GM04503 (cell line): ENCODE results near the gene SYMPK.
"Not testable (repeated sequence)": the region's sequence is repeated elsewhere in the genome, so short reads cannot be mapped to it uniquely, and the experiment has no call there.

ENCODE experiments used
- DNase-seq: peaks from one replicate; pipeline ENCODE4 v3.0.0-alpha.2; 2012; ENCODE audit warnings: low read depth

Gene SYMPK

GRCh38 chr19:45804140-45804958 is 58.6 kb downstream of the SYMPK start:
- no peak for DNase-seq

- no peak for DNase-seq
Observed at GRCh38 chr19:45801603-45802175, 61.3 kb downstream of the SYMPK start.

DNA sequence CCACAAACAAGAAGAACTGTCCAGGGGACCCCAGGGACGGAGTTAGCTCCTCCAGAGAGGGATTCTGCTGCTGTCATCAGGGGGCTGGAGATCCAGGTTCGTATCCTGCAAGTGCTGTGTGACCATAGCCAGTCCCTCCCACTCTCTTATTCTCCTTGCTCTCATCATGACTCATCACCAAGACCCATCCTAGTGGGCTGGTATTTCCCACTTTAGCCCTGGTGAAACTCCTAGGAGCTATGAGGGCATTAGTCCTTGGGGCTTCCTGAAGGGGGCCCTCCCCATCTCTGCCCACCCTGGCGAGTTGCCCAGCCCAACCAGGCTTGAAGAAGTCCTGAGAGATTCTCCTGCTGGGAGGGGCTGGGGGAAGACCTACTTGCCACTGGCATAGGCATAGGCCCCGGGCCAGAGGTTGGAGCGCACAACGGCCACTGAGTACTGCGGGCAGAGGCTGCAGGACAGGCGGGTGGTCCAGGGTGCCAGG is 62.8 kb downstream of the SYMPK start:
- DNase-seq: no peak

DNA sequence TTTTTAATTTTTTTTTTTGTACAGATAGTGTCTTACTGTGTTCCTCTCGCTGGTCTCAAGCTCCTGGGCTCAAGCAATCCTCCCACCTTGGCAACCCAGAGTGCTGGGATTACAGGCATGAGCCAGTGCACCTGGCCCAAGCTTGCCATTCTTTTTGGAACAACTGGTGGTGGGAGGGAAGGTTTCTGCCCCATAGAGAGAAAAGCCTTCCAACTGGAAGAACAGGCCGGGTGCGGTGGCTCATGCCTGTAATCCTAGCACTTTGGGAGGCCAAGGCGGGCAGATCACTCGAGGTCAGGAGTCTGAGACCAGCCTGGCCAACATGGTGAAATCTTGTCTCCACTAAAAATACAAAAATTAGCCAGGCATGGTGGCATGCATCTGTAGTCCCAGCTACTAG is 63.4 kb downstream of the SYMPK start:
- not testable (repeated sequence) for DNase-seq

- peak; percentile 67 for DNase-seq
Observed at GRCh38 chr19:45798995-45799517, 63.9 kb downstream of the SYMPK start.

DNA sequence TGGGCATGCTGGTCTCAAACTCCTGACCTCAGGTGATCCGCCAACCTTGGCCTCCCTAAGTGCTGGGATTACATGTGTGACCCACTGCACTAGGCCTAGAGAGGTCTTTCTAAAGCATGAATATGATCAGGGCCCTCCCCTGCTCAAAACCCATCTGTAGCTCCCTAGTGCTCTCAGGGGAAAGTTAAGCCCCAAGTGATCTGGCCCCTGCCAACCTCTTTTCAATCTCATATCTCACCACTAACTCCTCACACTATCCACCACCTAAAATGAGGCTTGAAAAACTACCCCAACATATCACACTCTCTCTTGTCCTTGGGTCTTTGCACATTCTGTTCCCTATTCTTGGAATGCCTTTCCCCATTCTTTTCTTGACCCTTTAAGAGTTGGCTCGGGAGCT is 68.3 kb downstream of the SYMPK start:
- no peak for DNase-seq

GRCh38 chr19:45793876-45794275 is 69.1 kb downstream of the SYMPK start:
- DNase-seq: no peak

DNA sequence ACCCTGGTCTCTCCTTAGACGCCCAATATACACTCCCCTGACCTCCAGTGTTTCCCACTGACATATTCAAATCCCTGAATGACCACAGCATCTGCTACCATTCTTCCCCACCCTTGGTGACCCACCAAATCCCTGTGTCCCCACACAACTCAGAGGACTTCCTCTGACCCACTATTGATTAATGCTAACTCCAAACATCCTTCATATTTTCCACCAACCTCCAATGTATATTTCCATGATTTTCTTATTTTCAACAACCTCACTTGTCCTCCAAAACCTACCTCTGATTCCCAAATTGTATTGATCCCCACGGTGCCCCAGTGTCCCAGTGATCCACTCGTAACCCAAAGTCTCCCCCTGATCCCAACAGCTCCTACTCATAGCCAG is 69.8 kb downstream of the SYMPK start:
- no peak for DNase-seq

DNA sequence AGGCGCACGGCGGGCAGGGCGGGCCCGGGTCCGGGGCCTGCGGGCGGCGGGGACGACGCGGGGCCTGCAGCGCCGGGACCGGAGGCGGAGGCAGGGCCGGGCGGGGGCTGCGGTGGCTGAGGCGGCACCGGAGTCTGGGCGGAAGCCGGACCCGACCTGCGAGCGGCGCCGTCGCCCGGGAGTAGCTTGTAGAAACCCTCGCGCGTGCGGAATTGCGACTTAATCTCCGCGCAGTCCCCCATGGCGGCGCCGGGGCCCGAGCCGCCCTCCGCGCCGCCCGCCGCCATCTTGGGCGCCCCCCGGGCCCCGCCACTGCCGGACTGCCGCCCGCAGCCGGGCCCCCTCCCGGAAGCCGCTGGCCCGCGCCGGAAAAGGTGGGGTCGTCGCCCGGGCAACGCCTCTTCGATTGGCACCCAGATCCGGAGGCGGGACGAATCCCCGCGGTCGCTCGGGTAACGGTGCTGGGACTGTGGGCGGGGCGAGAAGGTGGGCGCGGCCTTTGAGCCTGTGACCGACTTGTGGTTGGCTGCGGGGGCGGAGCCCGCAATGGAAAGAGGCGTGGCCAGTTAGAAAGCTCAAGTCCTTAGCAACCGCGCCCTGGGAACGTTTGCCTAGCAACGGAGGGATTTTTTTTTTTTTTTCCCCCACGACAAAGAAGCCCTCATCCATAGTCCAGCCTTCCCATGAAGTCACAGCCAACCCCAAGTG is 70.3 kb downstream of the SYMPK start, which contains the start of gene DMWD:
DMWD (minus strand) TSS at position 376 of the 708 bp plus-strand sequence; CDS start at position 287, 89 bp downstream.
- DNase-seq: peak; percentile 79

DNA sequence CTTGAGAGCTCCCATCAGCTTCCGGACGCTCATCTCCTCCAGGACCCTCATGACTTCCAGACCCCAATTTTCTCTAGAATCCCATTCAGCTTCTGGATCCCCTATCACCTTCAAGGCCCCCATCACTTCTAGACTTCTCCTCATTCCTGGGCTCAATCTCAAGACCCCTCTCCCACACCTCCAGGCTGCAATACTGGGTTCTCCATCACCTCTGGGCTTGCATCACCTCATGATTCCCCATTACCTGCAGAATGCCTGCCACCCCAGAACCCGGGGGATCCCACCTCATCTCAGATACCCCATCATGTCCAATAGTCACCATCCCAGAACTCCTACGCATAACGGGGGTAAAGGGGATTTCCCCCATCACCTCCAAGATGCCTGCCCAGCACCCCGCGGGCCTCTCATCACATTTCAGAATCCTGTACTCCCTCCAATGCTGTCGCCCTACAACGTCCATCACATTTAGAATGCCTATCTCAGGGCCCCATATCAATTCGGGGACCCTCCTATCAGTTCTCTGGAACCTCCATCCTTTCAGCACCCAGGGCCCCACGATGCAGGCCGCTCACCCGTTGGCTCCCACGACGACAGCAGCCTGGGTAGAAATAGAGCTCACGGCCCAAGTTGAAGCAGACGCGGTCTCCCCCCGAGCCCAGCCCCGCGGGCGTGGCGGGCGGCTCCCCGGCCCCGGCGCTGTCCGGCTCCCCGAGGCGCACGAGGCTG is 71.0 kb downstream of the SYMPK start:
- DNase-seq: no peak

DNA sequence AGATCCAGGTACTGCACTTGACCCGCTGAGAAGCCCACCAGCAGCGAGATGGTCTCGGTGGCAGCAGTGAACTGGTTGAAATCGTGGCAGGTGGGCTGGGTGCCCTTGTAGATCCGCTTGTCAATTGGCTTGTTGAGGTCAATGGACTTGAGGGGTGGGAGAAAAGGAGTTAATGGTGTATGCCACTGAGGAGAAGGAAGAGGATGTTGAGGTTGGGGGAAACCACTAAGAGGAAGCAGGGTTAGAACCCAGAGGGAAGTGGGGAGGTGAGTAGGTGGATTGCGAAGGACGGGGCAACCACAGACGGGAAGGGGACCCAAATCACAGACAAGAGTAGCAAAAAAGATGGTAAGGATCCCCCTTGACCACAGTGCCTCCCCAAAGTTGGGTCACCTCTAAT is 72.0 kb downstream of the SYMPK start:
- DNase-seq: no peak

- no peak for DNase-seq
Observed at GRCh38 chr19:45789035-45789786, 73.7 kb downstream of the SYMPK start.

GRCh38 chr19:45786533-45786894 is 76.4 kb downstream of the SYMPK start:
- no peak for DNase-seq

DNA sequence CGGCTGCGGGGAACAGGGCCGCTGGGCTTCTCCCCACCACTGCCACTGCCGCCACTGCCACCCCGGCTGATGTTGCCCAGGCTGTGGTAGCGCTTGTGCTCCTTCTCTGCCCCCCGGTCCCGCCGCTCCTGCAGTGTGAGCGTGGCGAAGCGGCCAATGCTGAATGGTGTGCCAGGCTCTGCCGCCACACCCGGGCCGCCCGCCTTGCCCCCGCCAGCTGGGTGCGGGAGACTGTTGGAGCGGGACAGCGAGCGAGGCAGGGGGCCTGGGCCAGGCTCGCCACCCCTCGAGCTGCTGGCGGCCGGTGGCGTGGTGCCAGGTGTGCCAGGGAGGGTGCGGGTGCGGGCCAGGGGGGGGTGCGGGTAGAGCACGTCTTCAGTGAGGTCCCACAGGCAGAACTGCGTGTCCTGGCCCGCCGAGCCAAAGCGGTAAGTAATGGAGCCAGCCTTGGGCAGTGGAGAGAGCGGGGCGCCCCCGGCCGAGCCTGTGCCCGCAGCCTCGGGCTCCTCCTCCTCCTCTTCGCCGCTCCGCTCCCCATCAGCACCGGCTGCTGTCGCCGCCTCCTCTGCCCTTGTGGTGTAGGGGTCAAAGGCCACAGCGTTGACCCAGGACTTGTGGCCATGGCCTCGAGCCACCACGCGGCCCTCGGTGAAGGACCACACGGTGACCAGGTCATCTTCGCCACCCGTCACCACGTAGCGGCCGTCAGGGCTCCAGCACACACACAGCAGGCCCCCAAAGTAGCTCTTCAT is 77.0 kb downstream of the SYMPK start:
- no peak for DNase-seq

DNA sequence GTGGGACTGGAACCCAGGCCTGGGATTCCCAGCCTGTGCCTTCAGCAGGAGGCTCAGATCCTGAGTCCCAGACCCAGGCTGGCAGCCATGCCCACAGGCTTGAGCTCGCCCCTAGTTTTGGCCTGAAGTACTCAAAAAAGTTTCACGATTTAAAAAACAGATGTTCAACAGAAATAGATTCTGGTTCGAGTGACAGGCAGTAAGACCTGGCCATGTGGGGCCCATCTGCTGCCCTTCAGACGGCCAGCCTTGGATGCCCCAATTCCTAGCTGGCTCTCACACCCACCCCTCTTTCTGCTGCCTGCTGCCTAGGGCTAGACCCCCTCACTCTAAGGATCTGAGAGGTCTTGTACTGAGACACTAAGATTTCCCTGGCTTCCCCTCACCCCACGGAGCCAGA is 77.8 kb downstream of the SYMPK start:
- no peak for DNase-seq

GRCh38 chr19:45784096-45784495 is 78.9 kb downstream of the SYMPK start:
- DNase-seq: no peak

DNA sequence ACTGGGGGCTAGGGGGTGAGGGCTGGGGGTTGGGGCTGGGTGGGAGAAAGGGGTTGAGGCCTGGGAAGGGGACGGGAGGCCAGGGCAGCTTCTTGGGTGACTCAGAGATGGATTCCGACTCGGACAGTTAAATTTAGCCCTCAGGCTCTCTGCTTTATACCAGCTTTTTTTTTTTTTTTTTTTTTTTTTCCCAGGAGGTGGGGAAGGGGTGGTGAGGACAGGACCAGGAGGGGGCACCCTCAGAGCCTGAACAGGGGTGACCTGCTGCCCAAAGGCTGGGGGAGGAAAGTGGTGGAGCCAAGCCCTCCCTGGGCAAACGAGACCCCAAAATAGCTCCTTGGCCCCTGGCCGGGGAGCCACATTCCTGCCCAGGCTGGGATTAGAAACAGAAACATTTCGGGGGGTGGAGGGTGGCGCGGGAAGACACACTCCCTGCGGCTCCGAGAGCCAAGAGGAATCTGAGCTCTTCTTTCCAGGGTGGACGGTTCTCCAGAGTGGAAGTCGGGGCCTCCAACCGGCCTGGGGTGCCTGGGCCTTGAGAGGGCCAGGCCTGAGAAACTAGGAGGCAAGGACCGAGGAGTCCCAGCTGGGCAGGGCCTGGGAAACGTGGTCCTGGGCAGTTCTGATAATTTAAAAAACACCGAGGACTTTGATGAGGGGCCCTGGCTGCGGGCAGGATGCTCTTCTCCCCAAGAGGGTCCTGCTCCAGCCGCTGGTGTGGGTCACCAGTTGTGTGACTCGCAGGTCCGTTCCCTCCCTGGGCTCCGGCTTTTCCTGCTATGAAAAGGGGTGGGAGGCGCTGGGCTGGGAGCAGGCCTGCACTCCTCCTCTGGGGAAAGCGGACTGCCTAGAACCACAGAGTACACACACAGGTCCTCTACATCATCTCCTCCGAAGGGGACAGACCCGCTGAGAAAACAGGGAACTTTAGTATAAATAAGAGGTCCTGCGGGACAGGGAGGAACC is 79.8 kb downstream of the SYMPK start:
- peak; percentile 59 for DNase-seq

DNA sequence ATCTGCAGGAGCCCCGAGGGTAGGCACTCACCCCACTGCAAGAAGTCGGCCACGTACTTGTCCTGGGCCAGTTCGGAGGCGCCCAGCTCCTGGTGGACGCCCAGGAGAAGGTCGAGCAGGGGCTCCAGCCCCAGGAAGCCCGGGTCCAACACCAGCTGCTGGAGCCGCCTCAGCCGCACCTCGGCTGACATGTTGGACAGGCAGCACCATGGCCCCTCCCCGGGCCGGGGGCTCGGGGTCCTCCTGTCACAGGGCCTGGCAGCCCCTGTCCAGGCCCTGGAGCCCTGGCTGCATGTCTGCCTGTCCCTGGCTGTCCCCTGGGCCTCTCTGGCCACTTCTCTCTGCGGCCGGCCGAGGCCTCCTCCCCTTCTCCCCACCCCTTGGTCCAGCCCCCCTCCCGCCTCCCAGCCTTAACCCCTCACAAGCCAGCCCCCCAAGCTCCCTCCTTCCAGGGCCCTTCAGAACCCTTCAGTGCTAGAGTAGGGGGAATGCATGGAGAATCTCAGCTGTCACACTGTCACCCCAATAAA is 80.7 kb downstream of the SYMPK start, which contains the start of gene DMPK:
DMPK (minus strand) TSS at position 329 of the 530 bp plus-strand sequence; CDS start at position 191, 138 bp downstream.
- DNase-seq: no peak
